NT2/D1 (cell line): ENCODE data around the gene HECW1.

Experiments used
- SUZ12 ChIP-seq: IDR thresholded peaks from 2 replicates; pipeline ENCODE4 v1.6.1; 2011; ENCODE audit not compliant: insufficient read length, insufficient read depth; ENCODE audit errors: extremely low read depth
- YY1 ChIP-seq: IDR thresholded peaks from 2 replicates; pipeline ENCODE4 v1.6.1; 2011; ENCODE audit not compliant: insufficient read length, insufficient read depth
- ZNF274 ChIP-seq: IDR thresholded peaks from 2 replicates; pipeline ENCODE4 v1.6.1; 2011; ENCODE audit warnings: mild to moderate bottlenecking, low read depth, low read length

DNA sequence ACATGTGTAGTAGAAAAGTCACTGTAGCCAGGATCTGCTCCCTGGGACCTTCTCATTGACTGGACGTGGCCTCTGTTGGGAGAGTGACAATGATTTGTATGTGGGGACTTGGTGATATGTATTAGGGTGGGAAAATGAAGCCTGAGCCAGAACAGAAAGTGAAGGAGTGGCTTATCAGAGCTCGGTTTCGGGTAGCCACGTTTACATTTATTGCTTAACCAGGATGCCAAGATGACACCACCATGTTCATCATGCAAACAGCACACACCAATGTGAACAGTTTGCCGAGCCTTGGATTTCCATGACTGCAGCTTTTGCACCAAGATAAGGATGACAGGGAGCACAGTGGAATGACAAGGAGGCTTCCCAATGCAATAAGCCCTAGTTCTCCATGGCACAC is 357.7 kb downstream of the HECW1 start:
- TF ChIP-seq YY1 = no peak
- no peak for TF ChIP-seq SUZ12
- no peak for TF ChIP-seq ZNF274
